Measurements from ENCODE around the gene CALML5.

DNA sequence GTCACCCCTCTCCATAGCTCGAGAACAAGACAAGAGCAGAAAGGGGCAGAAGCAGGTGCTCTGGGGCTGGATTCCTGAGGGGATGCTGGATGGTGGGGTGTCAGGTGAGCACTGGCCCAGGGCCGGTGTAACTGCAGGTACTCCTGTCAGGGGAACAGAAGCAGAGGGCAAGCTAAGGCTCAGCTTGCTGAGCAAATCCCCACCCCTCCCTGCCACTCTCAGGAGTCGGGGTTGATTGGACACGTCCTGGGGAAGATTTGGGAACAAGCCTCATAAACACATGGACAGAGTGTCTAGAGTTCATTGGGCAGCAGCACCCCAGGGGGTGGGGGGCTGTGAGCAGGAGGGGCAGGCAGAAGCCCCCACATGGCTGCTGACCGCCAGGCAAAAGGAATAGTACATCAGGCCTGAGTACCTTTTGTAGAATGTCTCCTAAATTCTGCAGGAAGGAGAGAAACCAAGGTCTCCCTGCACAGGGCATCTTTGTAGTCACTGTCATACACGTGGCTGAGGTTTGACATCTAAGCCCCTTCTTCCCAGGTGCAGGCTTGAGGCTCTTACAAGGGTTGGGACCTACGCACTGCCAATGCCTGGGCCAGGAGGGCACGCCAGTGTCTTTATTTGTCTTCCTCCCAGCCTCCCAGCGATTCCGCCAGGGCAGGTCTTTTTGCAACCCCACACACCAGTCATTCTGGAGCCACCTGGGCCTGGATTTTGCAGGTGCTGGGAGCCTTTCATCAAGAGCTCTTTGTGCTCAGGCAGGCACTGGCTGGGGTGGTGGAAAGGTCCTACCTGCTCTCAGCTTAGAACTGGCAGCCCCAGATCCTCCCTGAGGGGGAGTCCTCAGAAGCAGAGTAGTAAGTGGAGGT lies 28.2 kb upstream of the CALML5 start:
- TF ChIP-seq, protein P1, sequence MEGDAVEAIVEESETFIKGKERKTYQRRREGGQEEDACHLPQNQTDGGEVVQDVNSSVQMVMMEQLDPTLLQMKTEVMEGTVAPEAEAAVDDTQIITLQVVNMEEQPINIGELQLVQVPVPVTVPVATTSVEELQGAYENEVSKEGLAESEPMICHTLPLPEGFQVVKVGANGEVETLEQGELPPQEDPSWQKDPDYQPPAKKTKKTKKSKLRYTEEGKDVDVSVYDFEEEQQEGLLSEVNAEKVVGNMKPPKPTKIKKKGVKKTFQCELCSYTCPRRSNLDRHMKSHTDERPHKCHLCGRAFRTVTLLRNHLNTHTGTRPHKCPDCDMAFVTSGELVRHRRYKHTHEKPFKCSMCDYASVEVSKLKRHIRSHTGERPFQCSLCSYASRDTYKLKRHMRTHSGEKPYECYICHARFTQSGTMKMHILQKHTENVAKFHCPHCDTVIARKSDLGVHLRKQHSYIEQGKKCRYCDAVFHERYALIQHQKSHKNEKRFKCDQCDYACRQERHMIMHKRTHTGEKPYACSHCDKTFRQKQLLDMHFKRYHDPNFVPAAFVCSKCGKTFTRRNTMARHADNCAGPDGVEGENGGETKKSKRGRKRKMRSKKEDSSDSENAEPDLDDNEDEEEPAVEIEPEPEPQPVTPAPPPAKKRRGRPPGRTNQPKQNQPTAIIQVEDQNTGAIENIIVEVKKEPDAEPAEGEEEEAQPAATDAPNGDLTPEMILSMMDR (IDR thresholded peaks at IDR 0.05): no peak
- TF ChIP-seq POLR2A (IDR thresholded peaks at IDR 0.05) (no peak), POLR2AphosphoS5 (IDR thresholded peaks at IDR 0.05) (no peak)

All from breast epithelium (tissue), 3 donors.